HS-27A (cell line): Measurements from ENCODE around the gene MBTD1.

Source experiments
- DNase-seq: peaks from one replicate; pipeline ENCODE4 v3.0.0-alpha.2; 2012; ENCODE audit warnings: low read depth, missing footprints

The MBTD1 gene

GRCh38 chr17:51147650-51148049 is 112.2 kb downstream of the MBTD1 start:
- no peak for DNase-seq

- no peak for DNase-seq
These were observed 115.4 kb downstream of the MBTD1 start for GRCh38 chr17:51144266-51145022.

GRCh38 chr17:51142597-51142996 is 117.3 kb downstream of the MBTD1 start:
- no peak for DNase-seq

- no peak for DNase-seq
These were observed 123.9 kb downstream of the MBTD1 start for GRCh38 chr17:51135956-51136355.

- DNase-seq: no peak
These were observed 126.5 kb downstream of the MBTD1 start for GRCh38 chr17:51133365-51133764.

GRCh38 chr17:51132964-51133319 is 126.9 kb downstream of the MBTD1 start:
- DNase-seq: no peak

- no peak for DNase-seq
These were observed 131.8 kb downstream of the MBTD1 start for GRCh38 chr17:51128076-51128475.
